BLaER1 (cell line): ENCODE data around the gene KDM1A.
A peak's percentile ranks its signal among the peaks of the same experiment; 100 is the strongest.

Source experiments
- H3K27ac ChIP-seq: shearing (Covaris generic); formaldehyde crosslinking; 2 replicates; pipeline ENCODE4 v1.8.1; 2022
- H3K27me3 ChIP-seq: shearing (Covaris generic); formaldehyde crosslinking; 2 replicates; pipeline ENCODE4 v1.8.1; 2022
- H3K36me3 ChIP-seq: shearing (Covaris generic); formaldehyde crosslinking; 2 replicates; pipeline ENCODE4 v1.8.1; 2022
- H3K4me1 ChIP-seq: shearing (Covaris generic); formaldehyde crosslinking; 2 replicates; pipeline ENCODE4 v1.8.1; 2022
- H3K4me2 ChIP-seq: shearing (Covaris generic); formaldehyde crosslinking; 2 replicates; pipeline ENCODE4 v1.8.1; 2022
- H3K4me3 ChIP-seq: shearing (Covaris generic); formaldehyde crosslinking; 2 replicates; pipeline ENCODE4 v1.8.1; 2022
- H3K9ac ChIP-seq: shearing (Covaris generic); formaldehyde crosslinking; 2 replicates; pipeline ENCODE4 v1.8.1; 2022
- H3K9me3 ChIP-seq: shearing (Covaris generic); formaldehyde crosslinking; 2 replicates; pipeline ENCODE4 v1.8.1; 2022
- H4K20me1 ChIP-seq: shearing (Covaris generic); formaldehyde crosslinking; 2 replicates; pipeline ENCODE4 v1.8.1; 2022
- Cebpa-rat ChIP-seq: shearing (Covaris generic); IDR thresholded peaks from 2 replicates; pipeline ENCODE4 v1.8.1; 2022

Gene KDM1A

GRCh38 chr1:23118957-23119792 lies 99.9 kb downstream of the KDM1A start:
- H3K4me2 ChIP-seq, result peak overlapping the region; percentile 65
- H3K9me3 ChIP-seq, result 0 out of 2 replicates have a peak, but pooled peaks cover 6% of the 10 kb centered on the region
- H3K36me3 ChIP-seq, result peaks cover 5% of the 10 kb centered on the region; the same call in 1 of the 2 replicates
- H3K4me1 ChIP-seq, result peaks cover 74% of the 10 kb centered on the region
- H3K4me3 ChIP-seq, result no peak overlapping the region
- H3K27me3 ChIP-seq, result no peaks in the 10 kb centered on the region
- peak overlapping the region; percentile 36; the same call in 1 of the 2 replicates for H3K9ac ChIP-seq
- TF ChIP-seq Cebpa-rat, result no peak
- no peak overlapping the region for H3K27ac ChIP-seq
- peaks cover 98% of the 10 kb centered on the region for H4K20me1 ChIP-seq

GRCh38 chr1:23120383-23120782 lies 101.1 kb downstream of the KDM1A start:
- Histone ChIP-seq H3K27ac (0 out of 2 replicates have a peak overlapping the region, but pooled peaks have one; percentile 42), H3K9ac (no peak overlapping the region), H4K20me1 (peaks cover 98% of the 10 kb centered on the region), H3K36me3 (peaks cover 5% of the 10 kb centered on the region; the same call in 1 of the 2 replicates), H3K4me1 (peaks cover 63% of the 10 kb centered on the region), H3K4me2 (peak overlapping the region; percentile 65), H3K27me3 (no peaks in the 10 kb centered on the region), H3K4me3 (no peak overlapping the region), H3K9me3 (0 out of 2 replicates have a peak, but pooled peaks cover 6% of the 10 kb centered on the region)
- TF ChIP-seq Cebpa-rat, result no peak

- Histone ChIP-seq H3K9ac (no peak overlapping the region), H3K4me1 (peaks cover 54% of the 10 kb centered on the region), H4K20me1 (peaks cover 98% of the 10 kb centered on the region), H3K4me2 (0 out of 2 replicates have a peak overlapping the region, but pooled peaks have one; percentile 6), H3K36me3 (peaks cover 5% of the 10 kb centered on the region; the same call in 1 of the 2 replicates), H3K9me3 (no peaks in the 10 kb centered on the region), H3K27me3 (no peaks in the 10 kb centered on the region), H3K27ac (no peak overlapping the region), H3K4me3 (no peak overlapping the region)
- no peak for TF ChIP-seq Cebpa-rat
These were observed 102.9 kb downstream of the KDM1A start for GRCh38 chr1:23122023-23122748.

GRCh38 chr1:23122796-23123195 lies 103.5 kb downstream of the KDM1A start:
- Histone ChIP-seq H3K4me3 (no peak overlapping the region), H3K4me1 (peaks cover 50% of the 10 kb centered on the region), H3K9me3 (no peaks in the 10 kb centered on the region), H3K9ac (no peak overlapping the region), H3K27ac (no peak overlapping the region), H3K27me3 (no peaks in the 10 kb centered on the region), H4K20me1 (peaks cover 100% of the 10 kb centered on the region), H3K4me2 (0 out of 2 replicates have a peak overlapping the region, but pooled peaks have one; percentile 6), H3K36me3 (peaks cover 4% of the 10 kb centered on the region; the same call in 1 of the 2 replicates)
- TF ChIP-seq Cebpa-rat, result no peak

- Histone ChIP-seq H3K27ac (no peak overlapping the region), H4K20me1 (peaks cover 100% of the 10 kb centered on the region), H3K9me3 (no peaks in the 10 kb centered on the region), H3K4me1 (peaks cover 50% of the 10 kb centered on the region), H3K4me3 (no peak overlapping the region), H3K9ac (no peak overlapping the region), H3K36me3 (no peaks in the 10 kb centered on the region), H3K4me2 (peak overlapping the region; percentile 25; the same call in 1 of the 2 replicates), H3K27me3 (no peaks in the 10 kb centered on the region)
- no peak for TF ChIP-seq Cebpa-rat
These were observed 104.3 kb downstream of the KDM1A start for GRCh38 chr1:23123528-23123927.

GRCh38 chr1:23124259-23125026 lies 105.2 kb downstream of the KDM1A start:
- no peak overlapping the region for H3K4me2 ChIP-seq
- peaks cover 6% of the 10 kb centered on the region; the same call in 1 of the 2 replicates for H3K36me3 ChIP-seq
- peaks cover 100% of the 10 kb centered on the region for H4K20me1 ChIP-seq
- no peak overlapping the region for H3K9ac ChIP-seq
- no peaks in the 10 kb centered on the region for H3K9me3 ChIP-seq
- TF ChIP-seq Cebpa-rat, result no peak
- H3K4me3 ChIP-seq, result no peak overlapping the region
- H3K4me1 ChIP-seq, result peaks cover 42% of the 10 kb centered on the region
- no peak overlapping the region for H3K27ac ChIP-seq
- no peaks in the 10 kb centered on the region for H3K27me3 ChIP-seq

GRCh38 chr1:23125489-23125888 lies 106.2 kb downstream of the KDM1A start:
- H3K4me2 ChIP-seq, result no peak overlapping the region
- no peak for TF ChIP-seq Cebpa-rat
- peaks cover 6% of the 10 kb centered on the region; the same call in 1 of the 2 replicates for H3K36me3 ChIP-seq
- H3K9me3 ChIP-seq, result no peaks in the 10 kb centered on the region
- H3K4me1 ChIP-seq, result peaks cover 31% of the 10 kb centered on the region
- H3K27ac ChIP-seq, result no peak overlapping the region
- H3K27me3 ChIP-seq, result no peaks in the 10 kb centered on the region
- H3K9ac ChIP-seq, result no peak overlapping the region
- H3K4me3 ChIP-seq, result no peak overlapping the region
- H4K20me1 ChIP-seq, result peaks cover 100% of the 10 kb centered on the region

GRCh38 chr1:23126200-23126599 lies 106.9 kb downstream of the KDM1A start:
- H4K20me1 ChIP-seq, result peaks cover 100% of the 10 kb centered on the region
- no peak for TF ChIP-seq Cebpa-rat
- H3K9ac ChIP-seq, result no peak overlapping the region
- no peak overlapping the region for H3K4me2 ChIP-seq
- H3K4me3 ChIP-seq, result no peak overlapping the region
- no peaks in the 10 kb centered on the region for H3K9me3 ChIP-seq
- H3K27ac ChIP-seq, result no peak overlapping the region
- H3K27me3 ChIP-seq, result no peaks in the 10 kb centered on the region
- H3K4me1 ChIP-seq, result peaks cover 24% of the 10 kb centered on the region
- peaks cover 6% of the 10 kb centered on the region; the same call in 1 of the 2 replicates for H3K36me3 ChIP-seq

- Histone ChIP-seq H3K4me1 (peaks cover 21% of the 10 kb centered on the region), H3K27ac (no peak overlapping the region), H3K36me3 (peaks cover 6% of the 10 kb centered on the region; the same call in 1 of the 2 replicates)
These were observed 107.5 kb downstream of the KDM1A start for GRCh38 chr1:23126801-23127200.

More at GRCh38 chr1:23126801-23127200, 107.5 kb downstream of the KDM1A start:
- no peaks in the 10 kb centered on the region for H3K9me3 ChIP-seq
- no peak for TF ChIP-seq Cebpa-rat
- no peaks in the 10 kb centered on the region for H3K27me3 ChIP-seq
- peaks cover 100% of the 10 kb centered on the region for H4K20me1 ChIP-seq
- no peak overlapping the region for H3K4me3 ChIP-seq
- no peak overlapping the region for H3K4me2 ChIP-seq
- H3K9ac ChIP-seq, result no peak overlapping the region
